K562 (cell line): ENCODE measurements around the gene EXOC3. TPM values are rescaled to one million over a fixed set of nuclear protein-coding genes. Genes with fewer than 3 reads are reported as not detected.

ENCODE experiments used
- ARID3A ChIP-seq: IDR thresholded peaks from 2 replicates; pipeline ENCODE4 v1.6.1; 2012; ENCODE audit warnings: low read depth, low read length, improper control_type of control experiment, borderline replicate concordance
- ATF7 ChIP-seq: fragments of 450-650 bp; IDR thresholded peaks from 2 replicates; pipeline ENCODE4 v1.7.1; 2014; ENCODE audit warnings: mild to moderate bottlenecking, moderate library complexity
- CREB5 ChIP-seq: fragments of 250-450 bp; sonication (Bioruptor Pico); IDR thresholded peaks from 2 replicates; pipeline ENCODE4 v1.5.0; 2020; ENCODE audit warnings: mild to moderate bottlenecking
- CREM ChIP-seq: IDR thresholded peaks from 2 replicates; pipeline ENCODE4 v1.6.1; 2014; ENCODE audit warnings: antibody characterized with exemption, low read depth
- E2F5 ChIP-seq: sonication (generic); formaldehyde crosslinking; IDR thresholded peaks from 2 replicates; pipeline ENCODE4 v1.8.0; 2022; ENCODE audit warnings: mild to moderate bottlenecking, missing genetic modification reagents
- HCFC1 ChIP-seq: IDR thresholded peaks from 2 replicates; pipeline ENCODE4 v1.6.1; 2012; ENCODE audit warnings: low read depth, low read length, improper control_type of control experiment
- HMG20B ChIP-seq: fragments of 250-450 bp; sonication (Bioruptor Pico); IDR thresholded peaks from 2 replicates; pipeline ENCODE4 v1.5.0; 2021; ENCODE audit warnings: mild to moderate bottlenecking
- HNRNPH1 ChIP-seq: fragments of 200-400 bp; formaldehyde crosslinking; optimal IDR thresholded peaks from 2 replicates; pipeline ENCODE3; 2017; ENCODE audit warnings: low read depth, mild to moderate bottlenecking, low read length, moderate library complexity
- KLF10 ChIP-seq: fragments of 250-450 bp; sonication (Bioruptor Pico); IDR thresholded peaks from 2 replicates; pipeline ENCODE4 v1.6.1; 2021; ENCODE audit warnings: matching md5 sums
- NCOA1 ChIP-seq: fragments of 450-650 bp; IDR thresholded peaks from 2 replicates; pipeline ENCODE4 v1.6.1; 2016; ENCODE audit warnings: low read depth
- NEUROD1 ChIP-seq: fragments of 150-350 bp; IDR thresholded peaks from 2 replicates; pipeline ENCODE4 v1.6.1; 2014; ENCODE audit warnings: borderline replicate concordance, low read length, low read depth; ENCODE audit not compliant: partially characterized antibody
- NR2C1 ChIP-seq, 2 experiments: fragments of 450-650 bp; IDR thresholded peaks; 2 replicates each; pipeline ENCODE4 v1.6.1; 2017; ENCODE audit warnings: mild to moderate bottlenecking in 2 of 2, antibody characterized with exemption in 1 of 2, inconsistent platforms in 1 of 2, missing compliant biosample characterization in 1 of 2, missing genetic modification characterization in 1 of 2
- PREB ChIP-seq: sonication (generic); formaldehyde crosslinking; IDR thresholded peaks from 2 replicates; pipeline ENCODE4 v1.8.1; 2023; ENCODE audit warnings: mild to moderate bottlenecking, missing genetic modification reagents
- RBM14 ChIP-seq: fragments of 200-400 bp; formaldehyde crosslinking; IDR thresholded peaks from 2 replicates; pipeline ENCODE4 v1.6.1; 2018; ENCODE audit warnings: low read depth, mild to moderate bottlenecking, low read length, moderate library complexity, borderline replicate concordance; ENCODE audit not compliant: insufficient read depth
- SIN3A ChIP-seq, 2 experiments: fragments of 150-350 bp in 1 of 2; IDR thresholded peaks; 2 replicates each; pipeline ENCODE4 v1.6.1; 2011 to 2016; ENCODE audit warnings: borderline replicate concordance in 2 of 2, low read depth in 2 of 2, low read length in 2 of 2, mild to moderate bottlenecking in 2 of 2, moderate library complexity in 2 of 2; ENCODE audit not compliant: control insufficient read depth in 1 of 2
- TAF1 ChIP-seq: IDR thresholded peaks from 2 replicates; pipeline ENCODE4 v1.6.1; 2011; ENCODE audit warnings: mild to moderate bottlenecking, low read length, moderate library complexity; ENCODE audit not compliant: insufficient read depth, control insufficient read depth, severe bottlenecking; ENCODE audit errors: extremely low read depth
- ZNF143 ChIP-seq: sonication (generic); formaldehyde crosslinking; IDR thresholded peaks from 2 replicates; pipeline ENCODE4 v1.9.0; 2022; ENCODE audit warnings: mild to moderate bottlenecking, missing genetic modification reagents
- ZNF146 ChIP-seq: IDR thresholded peaks from one replicate; pipeline ENCODE4 v1.6.1; 2018; ENCODE audit warnings: missing compliant biosample characterization; ENCODE audit not compliant: unreplicated experiment
- ZNF232 ChIP-seq: sonication (generic); formaldehyde crosslinking; IDR thresholded peaks from 2 replicates; pipeline ENCODE4 v1.8.0; 2022; ENCODE audit warnings: mild to moderate bottlenecking, missing genetic modification reagents
- ZNF274 ChIP-seq: IDR thresholded peaks from 2 replicates; pipeline ENCODE4 v1.6.1; 2011; ENCODE audit warnings: low read depth, mild to moderate bottlenecking, low read length, moderate library complexity, borderline replicate concordance
- ZNF644 ChIP-seq: fragments of 200-800 bp; sonication (Bioruptor generic); IDR thresholded peaks from 2 replicates; pipeline ENCODE4 v1.6.1; 2016; ENCODE audit warnings: low read depth, missing genetic modification characterization, missing compliant biosample characterization
- ZNF75A ChIP-seq: fragments of 450-650 bp; formaldehyde crosslinking; IDR thresholded peaks from 2 replicates; pipeline ENCODE4 v1.4.0; 2020; ENCODE audit warnings: mild to moderate bottlenecking
- polyA plus RNA-seq, 8 experiments: library from polyadenylated mRNA; depleted of rRNA in 4 of 8; stranded (reverse) in 5 of 8; unstranded in 3 of 8; fragments of >200 nt; fragmentation: Nextera tagmentation in 2 of 8; fragmentation: Illumina TruSeq in 1 of 8; extraction: Ambion mirVana in 2 of 8; extraction: Trizol in 1 of 8; gene quantifications; 2 replicates each; pipeline versions ENCODE4 v1.2.1 to v1.2.3, GENCODE V29; 2011 to 2014; ENCODE audit warnings: inconsistent platforms in 1 of 8, missing spikeins in 1 of 8
- total RNA-seq, 7 experiments: library from RNA; depleted of rRNA in 6 of 7; stranded (reverse); fragments of >200 nt in 6 of 7; fragmentation: Illumina TruSeq in 2 of 7; extraction: Trizol in 2 of 7; gene quantifications; 2 replicates each; pipeline versions ENCODE4 v1.2.1 to v1.2.3, GENCODE V29; 2011 to 2021; ENCODE audit warnings: low replicate concordance in 1 of 7

EXOC3 gene
- total and polyA plus RNA-seq, 9 of the 15 experiments (the other 6 are each of a cell fraction or from before 2014, with no cell fraction given): 1.4 to 41.9 (median 22.4) TPM

- TF ChIP-seq NEUROD1 (no peak), HNRNPH1 (no peak), ZNF75A (CRISPR knock-in tag) (no peak), HMG20B (CRISPR knock-in tag) (no peak), HCFC1 (peak; percentile 64; the same call in 1 of the 2 replicates), ZNF644 (tag) (no peak), RBM14 (no peak), PREB (no peak), CREM (peak; percentile 54; the same call in 1 of the 2 replicates), NCOA1 (0 out of 2 replicates have a peak, but pooled peaks have one; percentile 28), E2F5 (CRISPR knock-in tag) (no peak), CREB5 (CRISPR knock-in tag) (no peak), ZNF232 (CRISPR knock-in tag) (no peak), ZNF146 (CRISPR knock-in tag) (no peak), NR2C1 (IDR thresholded peaks at IDR 0.05) (no peak), NR2C1 (tag; IDR thresholded peaks at IDR 0.05) (no peak), SIN3A (IDR thresholded peaks at IDR 0.05; ENCODE audit: borderline replicate concordance in 2 of 2, control insufficient read depth in 1 of 2, low read depth in 2 of 2, low read length in 2 of 2) (peak; percentile 35 to 58; a peak in 1 of 4 replicates), ZNF143 (CRISPR knock-in tag) (0 out of 2 replicates have a peak, but pooled peaks have one; percentile 13), ZNF274 (no peak), KLF10 (CRISPR knock-in tag) (no peak), TAF1 (peak; percentile 60), ARID3A (no peak), ATF7 (peak; percentile 55)
These were observed at the start of gene EXOC3 (continued) for GRCh38 chr5:442335-443238.
